Smooth muscle cell (in vitro differentiated cells): Measurements from ENCODE around the gene RAB8B. TPM values are rescaled to one million over a fixed set of nuclear protein-coding genes. Genes with fewer than 3 reads are reported as not detected.
A peak's percentile ranks its signal among the peaks of the same experiment; 100 is the strongest.

Experiments used
- DNase-seq: peaks from one replicate; lab custom pipeline; 2025; ENCODE audit not compliant: unreplicated experiment; lab: John Stamatoyannopoulos, UW
- H2AFZ ChIP-seq: fragments of 200-600 bp; sonication (generic); 2 replicates; pipeline ENCODE4 v1.6.0; 2016; ENCODE audit warnings: antibody characterized with exemption, low read depth, mild to moderate bottlenecking
- H3F3A ChIP-seq: fragments of 200-600 bp; sonication (generic); 2 replicates; pipeline ENCODE4 v1.6.0; 2017; ENCODE audit warnings: antibody characterized with exemption, low read depth
- H3K27ac ChIP-seq: fragments of 200-600 bp; sonication (generic); 2 replicates; pipeline ENCODE4 v1.5.1; 2016; ENCODE audit warnings: low read depth, mild to moderate bottlenecking
- H3K27me3 ChIP-seq: fragments of 200-600 bp; sonication (generic); 2 replicates; pipeline ENCODE4 v1.6.1; 2016; ENCODE audit warnings: low read depth, mild to moderate bottlenecking
- H3K36me3 ChIP-seq: fragments of 200-600 bp; sonication (generic); 2 replicates; pipeline ENCODE4 v1.5.1; 2016; ENCODE audit warnings: low read depth
- H3K4me1 ChIP-seq: fragments of 200-600 bp; sonication (generic); 2 replicates; pipeline ENCODE4 v1.5.1; 2016; ENCODE audit warnings: low read depth
- H3K4me2 ChIP-seq: fragments of 200-600 bp; sonication (generic); 2 replicates; pipeline ENCODE4 v1.6.0; 2016; ENCODE audit warnings: mild to moderate bottlenecking
- H3K4me3 ChIP-seq: fragments of 200-600 bp; sonication (generic); 2 replicates; pipeline ENCODE4 v1.5.1; 2016; ENCODE audit warnings: mild to moderate bottlenecking
- H3K79me2 ChIP-seq: fragments of 200-600 bp; sonication (generic); 2 replicates; pipeline ENCODE4 v1.6.0; 2016; ENCODE audit warnings: low read depth, mild to moderate bottlenecking
- H3K9ac ChIP-seq: fragments of 200-600 bp; sonication (generic); 2 replicates; pipeline ENCODE4 v1.6.0; 2016; ENCODE audit warnings: low read depth
- H3K9me3 ChIP-seq: fragments of 200-600 bp; sonication (generic); replicated peaks from 2 replicates; pipeline ENCODE4 v1.5.1; 2016; ENCODE audit warnings: low read depth
- H4K20me1 ChIP-seq: fragments of 200-600 bp; sonication (generic); 2 replicates; pipeline ENCODE4 v1.6.0; 2016; ENCODE audit warnings: low read depth
- CTCF ChIP-seq: fragments of 200-600 bp; sonication (generic); IDR thresholded peaks from 2 replicates; pipeline ENCODE4 v1.5.1; 2017; ENCODE audit warnings: borderline replicate concordance, mild to moderate bottlenecking, antibody characterized with exemption; ENCODE audit not compliant: insufficient read depth, poor library complexity, severe bottlenecking
- WGBS: methylation state at CpG from one replicate; pipeline ENCODE4 v1.1.7; 2016; ENCODE audit warnings: low lambda C conversion rate; 5-methylcytosine and 5-hydroxymethylcytosine counted together
- polyA plus RNA-seq: library from polyadenylated mRNA; unstranded; fragments of >200 nt; fragmentation: Nextera tagmentation; extraction: Ambion mirVana; gene quantifications from 2 replicates; pipeline ENCODE4 v1.2.1, GENCODE V29; 2016
- total RNA-seq: library from RNA; depleted of rRNA; stranded (reverse); fragments of >200 nt; gene quantifications from 2 replicates; pipeline ENCODE4 v1.2.3, GENCODE V29; 2014

Gene RAB8B
- total and polyA plus RNA-seq, 2 experiments from 2014 or later, result 11.5 to 34.7 TPM

GRCh38 chr15:63238171-63238570 lies 48.8 kb downstream of the RAB8B start:
- peaks cover 10% of the 10 kb centered on the region for H3F3A ChIP-seq
- TF ChIP-seq CTCF, result no peak
- H3K4me3 ChIP-seq, result no peak overlapping the region
- H3K27ac ChIP-seq, result peak overlapping the region; percentile 37
- H3K4me2 ChIP-seq, result peak overlapping the region; percentile 21
- peaks cover 15% of the 10 kb centered on the region for H3K4me1 ChIP-seq
- H3K36me3 ChIP-seq, result no peaks in the 10 kb centered on the region
- H3K9ac ChIP-seq, result no peak overlapping the region
- H3K27me3 ChIP-seq, result no peaks in the 10 kb centered on the region
- H3K79me2 ChIP-seq, result peaks cover 17% of the 10 kb centered on the region
- DNase-seq, result no peak
- H3K9me3 ChIP-seq, result no peaks in the 10 kb centered on the region
- H4K20me1 ChIP-seq, result peaks cover 34% of the 10 kb centered on the region
- no peak overlapping the region for H2AFZ ChIP-seq

GRCh38 chr15:63238796-63239195 lies 49.4 kb downstream of the RAB8B start:
- no peak for DNase-seq
- Histone ChIP-seq H3K36me3 (no peaks in the 10 kb centered on the region), H3K4me1 (peaks cover 9% of the 10 kb centered on the region), H3K27ac (peak overlapping the region; percentile 37), H3K9ac (no peak overlapping the region), H3K4me3 (no peak overlapping the region), H3K4me2 (peak overlapping the region; percentile 42), H3K9me3 (no peaks in the 10 kb centered on the region), H3F3A (peaks cover 13% of the 10 kb centered on the region), H3K79me2 (peaks cover 20% of the 10 kb centered on the region), H3K27me3 (no peaks in the 10 kb centered on the region), H2AFZ (no peak overlapping the region), H4K20me1 (peaks cover 31% of the 10 kb centered on the region)
- TF ChIP-seq CTCF, result no peak
- 4% methylated on average over 1 of the region's 1 CpG for WGBS

- H3F3A ChIP-seq, result peaks cover 19% of the 10 kb centered on the region
- no peak overlapping the region for H3K9ac ChIP-seq
- H3K27ac ChIP-seq, result no peak overlapping the region
- H3K36me3 ChIP-seq, result no peaks in the 10 kb centered on the region
- peaks cover 20% of the 10 kb centered on the region for H3K79me2 ChIP-seq
- no peak overlapping the region for H3K4me2 ChIP-seq
- WGBS, result 68% methylated on average over 3 of the region's 3 CpGs
- H3K9me3 ChIP-seq, result no peaks in the 10 kb centered on the region
- peaks cover 31% of the 10 kb centered on the region for H4K20me1 ChIP-seq
- no peaks in the 10 kb centered on the region for H3K4me1 ChIP-seq
- no peak overlapping the region for H2AFZ ChIP-seq
- no peak overlapping the region for H3K4me3 ChIP-seq
- no peak for TF ChIP-seq CTCF
- no peaks in the 10 kb centered on the region for H3K27me3 ChIP-seq
- DNase-seq, result no peak
Measured at GRCh38 chr15:63240109-63240508, 50.7 kb downstream of the RAB8B start.

GRCh38 chr15:63241316-63241715 lies 51.9 kb downstream of the RAB8B start:
- Histone ChIP-seq H3K4me2 (no peak overlapping the region), H3K27ac (no peak overlapping the region), H3K9ac (no peak overlapping the region), H3K9me3 (no peaks in the 10 kb centered on the region), H4K20me1 (peaks cover 24% of the 10 kb centered on the region), H3K4me3 (no peak overlapping the region), H3K27me3 (no peaks in the 10 kb centered on the region), H3F3A (peaks cover 19% of the 10 kb centered on the region), H3K36me3 (no peaks in the 10 kb centered on the region), H3K4me1 (no peaks in the 10 kb centered on the region), H3K79me2 (peaks cover 20% of the 10 kb centered on the region), H2AFZ (no peak overlapping the region)
- DNase-seq, result no peak
- WGBS, result 97% methylated on average over 1 of the region's 1 CpG
- no peak for TF ChIP-seq CTCF
